ENCODE results near the gene HSF2.

Gene HSF2

GRCh38 chr6:122400462-122401089 lies 1.1 kb downstream of the HSF2 start:
- H3K9me3 ChIP-seq (ENCODE audit: control insufficient read depth, insufficient read depth, low read depth, low read length) = no peaks in the 10 kb centered on the region
- H3K4me3 ChIP-seq (ENCODE audit: low read depth, low read length) = peak overlapping the region; percentile 97
- no peak overlapping the region for H3K27ac ChIP-seq (ENCODE audit: low read depth, low read length)
- peaks cover 40% of the 10 kb centered on the region for H3K27me3 ChIP-seq (ENCODE audit: control insufficient read depth, insufficient read depth, low read length)
- peak overlapping the region; percentile 97 for H3K9ac ChIP-seq (ENCODE audit: low read length)
- H3K4me1 ChIP-seq (ENCODE audit: control insufficient read depth, insufficient read depth, low read length) = peaks cover 5% of the 10 kb centered on the region
- H3K36me3 ChIP-seq (ENCODE audit: control insufficient read depth, insufficient read depth, low read length) = no peaks in the 10 kb centered on the region

- H3K9ac ChIP-seq (ENCODE audit: low read length) = no peak overlapping the region
- no peaks in the 10 kb centered on the region for H3K9me3 ChIP-seq (ENCODE audit: control insufficient read depth, insufficient read depth, low read depth, low read length)
- peaks cover 10% of the 10 kb centered on the region for H3K4me1 ChIP-seq (ENCODE audit: control insufficient read depth, insufficient read depth, low read length)
- H3K4me3 ChIP-seq (ENCODE audit: low read depth, low read length) = peak overlapping the region; percentile 97; the same call in 1 of the 2 replicates
- peaks cover 35% of the 10 kb centered on the region for H3K27me3 ChIP-seq (ENCODE audit: control insufficient read depth, insufficient read depth, low read length)
- no peaks in the 10 kb centered on the region for H3K36me3 ChIP-seq (ENCODE audit: control insufficient read depth, insufficient read depth, low read length)
- H3K27ac ChIP-seq (ENCODE audit: low read depth, low read length) = no peak overlapping the region
Measured at GRCh38 chr6:122401104-122401503, 1.7 kb downstream of the HSF2 start.

GRCh38 chr6:122404444-122404843 lies 5.0 kb downstream of the HSF2 start:
- Histone ChIP-seq H3K36me3 (ENCODE audit: control insufficient read depth, insufficient read depth, low read length) (no peaks in the 10 kb centered on the region), H3K4me3 (ENCODE audit: low read depth, low read length) (no peak overlapping the region), H3K27ac (ENCODE audit: low read depth, low read length) (no peak overlapping the region), H3K4me1 (ENCODE audit: control insufficient read depth, insufficient read depth, low read length) (peaks cover 13% of the 10 kb centered on the region), H3K27me3 (ENCODE audit: control insufficient read depth, insufficient read depth, low read length) (peaks cover 10% of the 10 kb centered on the region; the same call in 1 of the 2 replicates), H3K9me3 (ENCODE audit: control insufficient read depth, insufficient read depth, low read depth, low read length) (no peaks in the 10 kb centered on the region), H3K9ac (ENCODE audit: low read length) (no peak overlapping the region)

- peaks cover 13% of the 10 kb centered on the region for H3K4me1 ChIP-seq (ENCODE audit: control insufficient read depth, insufficient read depth, low read length)
- H3K9ac ChIP-seq (ENCODE audit: low read length) = no peak overlapping the region
- H3K9me3 ChIP-seq (ENCODE audit: control insufficient read depth, insufficient read depth, low read depth, low read length) = no peaks in the 10 kb centered on the region
- H3K4me3 ChIP-seq (ENCODE audit: low read depth, low read length) = no peak overlapping the region
- no peaks in the 10 kb centered on the region for H3K36me3 ChIP-seq (ENCODE audit: control insufficient read depth, insufficient read depth, low read length)
- H3K27ac ChIP-seq (ENCODE audit: low read depth, low read length) = no peak overlapping the region
- H3K27me3 ChIP-seq (ENCODE audit: control insufficient read depth, insufficient read depth, low read length) = peaks cover 9% of the 10 kb centered on the region; the same call in 1 of the 2 replicates
Measured at GRCh38 chr6:122405417-122405816, 6.0 kb downstream of the HSF2 start.

GRCh38 chr6:122406187-122406586 lies 6.7 kb downstream of the HSF2 start:
- Histone ChIP-seq H3K9ac (ENCODE audit: low read length) (no peak overlapping the region), H3K4me1 (ENCODE audit: control insufficient read depth, insufficient read depth, low read length) (peaks cover 10% of the 10 kb centered on the region; the same call in 1 of the 2 replicates), H3K9me3 (ENCODE audit: control insufficient read depth, insufficient read depth, low read depth, low read length) (no peaks in the 10 kb centered on the region), H3K4me3 (ENCODE audit: low read depth, low read length) (no peak overlapping the region), H3K27ac (ENCODE audit: low read depth, low read length) (no peak overlapping the region), H3K36me3 (ENCODE audit: control insufficient read depth, insufficient read depth, low read length) (no peaks in the 10 kb centered on the region), H3K27me3 (ENCODE audit: control insufficient read depth, insufficient read depth, low read length) (peaks cover 1% of the 10 kb centered on the region; the same call in 1 of the 2 replicates)

GRCh38 chr6:122407712-122408111 lies 8.3 kb downstream of the HSF2 start:
- Histone ChIP-seq H3K27ac (ENCODE audit: low read depth, low read length) (no peak overlapping the region), H3K4me3 (ENCODE audit: low read depth, low read length) (no peak overlapping the region), H3K36me3 (ENCODE audit: control insufficient read depth, insufficient read depth, low read length) (peaks cover 4% of the 10 kb centered on the region; the same call in 1 of the 2 replicates)

GRCh38 chr6:122408240-122408639 lies 8.8 kb downstream of the HSF2 start:
- no peak overlapping the region for H3K27ac ChIP-seq (ENCODE audit: low read depth, low read length)
- H3K27me3 ChIP-seq (ENCODE audit: control insufficient read depth, insufficient read depth, low read length) = no peaks in the 10 kb centered on the region

More at GRCh38 chr6:122407712-122408111, 8.3 kb downstream of the HSF2 start:
- Histone ChIP-seq H3K4me1 (ENCODE audit: control insufficient read depth, insufficient read depth, low read length) (peaks cover 10% of the 10 kb centered on the region; the same call in 1 of the 2 replicates), H3K27me3 (ENCODE audit: control insufficient read depth, insufficient read depth, low read length) (no peaks in the 10 kb centered on the region), H3K9me3 (ENCODE audit: control insufficient read depth, insufficient read depth, low read depth, low read length) (no peaks in the 10 kb centered on the region), H3K9ac (ENCODE audit: low read length) (no peak overlapping the region)

GRCh38 chr6:122408702-122409458 lies 9.4 kb downstream of the HSF2 start:
- H3K27me3 ChIP-seq (ENCODE audit: control insufficient read depth, insufficient read depth, low read length) = no peaks in the 10 kb centered on the region
- H3K9me3 ChIP-seq (ENCODE audit: control insufficient read depth, insufficient read depth, low read depth, low read length) = no peaks in the 10 kb centered on the region
- H3K9ac ChIP-seq (ENCODE audit: low read length) = no peak overlapping the region
- no peak overlapping the region for H3K4me3 ChIP-seq (ENCODE audit: low read depth, low read length)
- peaks cover 4% of the 10 kb centered on the region; the same call in 1 of the 2 replicates for H3K36me3 ChIP-seq (ENCODE audit: control insufficient read depth, insufficient read depth, low read length)
- H3K4me1 ChIP-seq (ENCODE audit: control insufficient read depth, insufficient read depth, low read length) = peaks cover 10% of the 10 kb centered on the region; the same call in 1 of the 2 replicates
- H3K27ac ChIP-seq (ENCODE audit: low read depth, low read length) = no peak overlapping the region

More at GRCh38 chr6:122408240-122408639, 8.8 kb downstream of the HSF2 start:
- H3K9me3 ChIP-seq (ENCODE audit: control insufficient read depth, insufficient read depth, low read depth, low read length) = no peaks in the 10 kb centered on the region
- H3K4me3 ChIP-seq (ENCODE audit: low read depth, low read length) = no peak overlapping the region
- H3K36me3 ChIP-seq (ENCODE audit: control insufficient read depth, insufficient read depth, low read length) = peaks cover 4% of the 10 kb centered on the region; the same call in 1 of the 2 replicates
- peaks cover 10% of the 10 kb centered on the region; the same call in 1 of the 2 replicates for H3K4me1 ChIP-seq (ENCODE audit: control insufficient read depth, insufficient read depth, low read length)
- no peak overlapping the region for H3K9ac ChIP-seq (ENCODE audit: low read length)

GRCh38 chr6:122412001-122412400 lies 12.5 kb downstream of the HSF2 start:
- peaks cover 21% of the 10 kb centered on the region for H3K36me3 ChIP-seq (ENCODE audit: control insufficient read depth, insufficient read depth, low read length)
- no peaks in the 10 kb centered on the region for H3K9me3 ChIP-seq (ENCODE audit: control insufficient read depth, insufficient read depth, low read depth, low read length)
- H3K27ac ChIP-seq (ENCODE audit: low read depth, low read length) = no peak overlapping the region
- H3K9ac ChIP-seq (ENCODE audit: low read length) = no peak overlapping the region
- no peak overlapping the region for H3K4me3 ChIP-seq (ENCODE audit: low read depth, low read length)
- no peaks in the 10 kb centered on the region for H3K4me1 ChIP-seq (ENCODE audit: control insufficient read depth, insufficient read depth, low read length)
- H3K27me3 ChIP-seq (ENCODE audit: control insufficient read depth, insufficient read depth, low read length) = no peaks in the 10 kb centered on the region

- Histone ChIP-seq H3K9ac (ENCODE audit: low read length) (no peak overlapping the region), H3K27ac (ENCODE audit: low read depth, low read length) (no peak overlapping the region), H3K9me3 (ENCODE audit: control insufficient read depth, insufficient read depth, low read depth, low read length) (no peaks in the 10 kb centered on the region), H3K36me3 (ENCODE audit: control insufficient read depth, insufficient read depth, low read length) (peaks cover 41% of the 10 kb centered on the region), H3K4me1 (ENCODE audit: control insufficient read depth, insufficient read depth, low read length) (no peaks in the 10 kb centered on the region), H3K4me3 (ENCODE audit: low read depth, low read length) (no peak overlapping the region), H3K27me3 (ENCODE audit: control insufficient read depth, insufficient read depth, low read length) (no peaks in the 10 kb centered on the region)
Measured at GRCh38 chr6:122416825-122417224, 17.4 kb downstream of the HSF2 start.

- H3K4me3 ChIP-seq (ENCODE audit: low read depth, low read length) = no peak overlapping the region
- no peak overlapping the region for H3K9ac ChIP-seq (ENCODE audit: low read length)
- peaks cover 53% of the 10 kb centered on the region for H3K36me3 ChIP-seq (ENCODE audit: control insufficient read depth, insufficient read depth, low read length)
- H3K27ac ChIP-seq (ENCODE audit: low read depth, low read length) = no peak overlapping the region
- H3K4me1 ChIP-seq (ENCODE audit: control insufficient read depth, insufficient read depth, low read length) = no peaks in the 10 kb centered on the region
- H3K9me3 ChIP-seq (ENCODE audit: control insufficient read depth, insufficient read depth, low read depth, low read length) = no peaks in the 10 kb centered on the region
- no peaks in the 10 kb centered on the region for H3K27me3 ChIP-seq (ENCODE audit: control insufficient read depth, insufficient read depth, low read length)
Measured at GRCh38 chr6:122422003-122422402, 22.6 kb downstream of the HSF2 start.

Measured in HUES6 (cell line).